Neuronal stem cell (in vitro differentiated cells): ENCODE results near the gene GLIS1.

Source experiments
- DNase-seq: peaks from one replicate; pipeline ENCODE4 v3.0.0-alpha.2; 2013; ENCODE audit warnings: low spot score
- H2AFZ ChIP-seq: one replicate; pipeline ENCODE4 v1.6.1; 2013; ENCODE audit warnings: mild to moderate bottlenecking, low read length, inconsistent platforms
- H2AK5ac ChIP-seq: 2 replicates; pipeline ENCODE4 v1.6.1; 2013; ENCODE audit warnings: low read depth, mild to moderate bottlenecking, inconsistent platforms, low read length, moderate library complexity, mixed read lengths
- H2BK120ac ChIP-seq: 2 replicates; pipeline ENCODE4 v1.6.1; 2013; ENCODE audit warnings: low read depth, mild to moderate bottlenecking, inconsistent platforms, low read length, moderate library complexity, mixed read lengths
- H2BK12ac ChIP-seq: one replicate; pipeline ENCODE4 v1.6.1; 2013; ENCODE audit warnings: low read length, inconsistent platforms
- H2BK15ac ChIP-seq: 2 replicates; pipeline ENCODE4 v1.6.1; 2013; ENCODE audit warnings: mild to moderate bottlenecking, low read length, inconsistent platforms, mixed read lengths
- H2BK5ac ChIP-seq: one replicate; pipeline ENCODE4 v1.6.1; 2013; ENCODE audit warnings: inconsistent platforms, mild to moderate bottlenecking, low read length, moderate library complexity
- H3K14ac ChIP-seq: one replicate; pipeline ENCODE4 v1.6.1; 2013; ENCODE audit warnings: low read length, inconsistent platforms
- H3K18ac ChIP-seq: 2 replicates; pipeline ENCODE4 v1.6.1; 2013; ENCODE audit warnings: low read length, inconsistent platforms
- H3K23ac ChIP-seq: 2 replicates; pipeline ENCODE4 v1.6.1; 2013; ENCODE audit warnings: low read depth, mild to moderate bottlenecking, mixed read lengths, low read length, inconsistent platforms; ENCODE audit not compliant: poor library complexity
- H3K27ac ChIP-seq: replicated peaks from 3 replicates; pipeline ENCODE4 v1.5.1; 2013; ENCODE audit warnings: low read length, inconsistent platforms
- H3K27me3 ChIP-seq, 3 experiments: 2 replicates each; pipeline ENCODE4 v1.6.1; 2013; ENCODE audit warnings: low read length in 3 of 3, mild to moderate bottlenecking in 2 of 3, inconsistent platforms in 1 of 3, low read depth in 1 of 3, mixed read lengths in 1 of 3, moderate library complexity in 1 of 3; ENCODE audit not compliant: control insufficient read depth in 3 of 3, insufficient read depth in 3 of 3
- H3K36me3 ChIP-seq, 2 donors: replicated peaks in 1 of 2; 2 replicates each; pipeline ENCODE4 v1.6.1; 2013; ENCODE audit warnings: low read length in 2 of 2; ENCODE audit not compliant: control insufficient read depth in 2 of 2, insufficient read depth in 2 of 2
- H3K4ac ChIP-seq: 2 replicates; pipeline ENCODE4 v1.6.1; 2013; ENCODE audit warnings: inconsistent platforms, mild to moderate bottlenecking, low read length, moderate library complexity
- H3K4me1 ChIP-seq, 2 donors: 1 replicate in 1 of 2; 2 replicates in 1 of 2; pipeline ENCODE4 v1.6.1; 2013; ENCODE audit warnings: low read length in 2 of 2, low read depth in 1 of 2; ENCODE audit not compliant: control insufficient read depth in 2 of 2, insufficient read depth in 1 of 2
- H3K4me2 ChIP-seq: one replicate; pipeline ENCODE4 v1.6.1; 2013; ENCODE audit warnings: mild to moderate bottlenecking, low read length, inconsistent platforms; ENCODE audit not compliant: insufficient read depth, poor library complexity, severe bottlenecking
- H3K4me3 ChIP-seq, 2 donors: 2 replicates each; pipeline ENCODE4 v1.5.1; 2013; ENCODE audit warnings: low read length in 2 of 2, mild to moderate bottlenecking in 2 of 2, inconsistent platforms in 1 of 2, moderate library complexity in 1 of 2
- H3K79me1 ChIP-seq: one replicate; pipeline ENCODE4 v1.6.1; 2013; ENCODE audit warnings: low read depth, mild to moderate bottlenecking, inconsistent platforms, low read length, moderate library complexity
- H3K9ac ChIP-seq: one replicate; pipeline ENCODE4 v1.6.1; 2013; ENCODE audit warnings: mild to moderate bottlenecking, low read depth, low read length, inconsistent platforms; ENCODE audit not compliant: poor library complexity
- H3K9me3 ChIP-seq, 2 donors: replicated peaks in 1 of 2; 2 replicates each; pipeline versions ENCODE3 to v1.6.1; 2013; ENCODE audit warnings: low read length in 2 of 2, mild to moderate bottlenecking in 2 of 2, inconsistent platforms in 1 of 2, low read depth in 1 of 2, mixed read lengths in 1 of 2, moderate library complexity in 1 of 2; ENCODE audit not compliant: control insufficient read depth in 2 of 2, insufficient read depth in 1 of 2
- H4K8ac ChIP-seq: one replicate; pipeline ENCODE4 v1.6.1; 2013; ENCODE audit warnings: low read depth, mild to moderate bottlenecking, inconsistent platforms, low read length, moderate library complexity
- H4K91ac ChIP-seq: one replicate; pipeline ENCODE4 v1.6.1; 2013; ENCODE audit warnings: low read length, low read depth, mild to moderate bottlenecking, inconsistent platforms; ENCODE audit not compliant: poor library complexity
- WGBS, 2 donors: extraction: QIAGEN DNeasy Blood & Tissue Kit; methylation state at CpG; one replicate each; pipeline ENCODE4 v1.1.7; 2013; ENCODE audit warnings: missing lambda C conversion rate in 2 of 2, mixed read lengths in 1 of 2; ENCODE audit not compliant: insufficient read length in 2 of 2, insufficient replicate concordance in 1 of 2; ENCODE audit errors: extremely low coverage in 2 of 2; 5-methylcytosine and 5-hydroxymethylcytosine counted together

The GLIS1 gene

DNA sequence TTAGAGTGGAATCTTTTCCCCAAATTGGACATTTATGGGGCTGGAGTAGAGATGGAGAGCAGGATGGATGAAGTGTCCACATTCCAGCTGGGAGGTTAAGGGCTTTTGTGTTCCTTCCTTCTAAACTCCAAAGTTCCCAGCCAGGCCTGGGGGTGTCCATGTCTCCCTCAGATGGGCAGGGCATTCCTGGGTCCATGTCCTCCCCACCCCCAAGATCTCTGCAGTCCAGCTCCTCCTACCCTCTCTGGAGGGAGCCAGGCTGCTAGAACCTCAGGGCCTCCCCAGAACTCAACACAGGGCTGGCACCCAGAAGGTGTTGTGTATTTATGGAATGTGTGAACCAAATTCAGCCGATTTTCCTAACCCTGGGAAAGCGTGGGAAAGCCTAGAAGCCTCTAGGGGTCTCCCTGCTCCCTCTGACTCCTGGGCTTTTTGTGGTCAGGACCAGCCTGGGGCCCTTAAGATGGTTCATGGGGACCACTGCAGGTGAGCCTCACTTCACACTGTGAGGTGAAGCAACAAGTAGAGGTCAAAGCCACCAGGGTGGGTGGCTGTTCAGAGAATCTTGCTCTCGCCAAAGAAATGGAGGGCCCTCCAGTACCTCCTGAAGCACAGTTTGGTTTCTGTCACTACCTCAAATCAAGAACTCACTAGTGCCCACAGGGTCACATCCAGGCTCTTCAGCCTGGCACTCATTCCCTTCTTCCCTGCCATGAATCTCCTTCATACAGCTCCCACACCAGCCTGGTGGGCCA is 54.8 kb downstream of the GLIS1 start:
- Histone ChIP-seq H3K27me3 (peaks cover 0 to 76% (median 0%) of the 10 kb centered on the region in 3 experiments), H3K4me3 (no peak overlapping the region), H3K14ac (no peak overlapping the region), H3K79me1 (no peaks in the 10 kb centered on the region), H3K18ac (peak overlapping the region; percentile 74), H3K9me3 (no peaks in the 10 kb centered on the region), H3K36me3 (no peaks in the 10 kb centered on the region), H2BK12ac (peak overlapping the region; percentile 48), H3K27ac (no peak overlapping the region), H3K4me1 (peaks cover 0 to 18% of the 10 kb centered on the region in 2 donors), H4K8ac (no peak overlapping the region), H2BK5ac (no peak overlapping the region), H2AK5ac (peak overlapping the region; percentile 57), H3K4ac (no peak overlapping the region), H3K23ac (no peak overlapping the region), H4K91ac (no peak overlapping the region), H3K9ac (no peak overlapping the region), H2BK15ac (no peak overlapping the region), H3K4me2 (no peak overlapping the region), H2BK120ac (no peak overlapping the region), H2AFZ (no peak overlapping the region)
- no CpG with 5 or more reads among the region's 3 CpGs for whole genome bisulfite sequencing, 2 donors
- no peak for DNase-seq

DNA sequence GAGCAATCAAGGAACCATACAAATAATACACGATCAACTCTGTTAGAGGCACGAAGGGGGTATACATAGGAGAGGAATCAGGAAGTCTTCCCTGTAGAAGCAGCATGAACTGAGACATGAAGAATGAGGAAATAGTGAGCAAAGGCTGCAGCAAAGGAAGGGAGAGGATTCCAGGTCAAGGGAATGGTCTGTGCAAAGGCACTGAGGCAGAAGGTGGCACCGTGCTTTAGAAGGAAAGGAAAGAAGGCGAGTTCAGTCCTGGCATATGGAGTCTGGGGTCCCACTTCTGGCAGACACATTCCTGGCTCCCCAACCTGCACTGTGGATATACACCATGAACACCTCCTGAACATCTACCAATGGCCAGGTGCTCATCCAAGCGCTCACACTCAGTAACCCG is 56.1 kb downstream of the GLIS1 start:
- Histone ChIP-seq H3K36me3 (no peaks in the 10 kb centered on the region), H3K23ac (no peak overlapping the region), H3K27ac (no peak overlapping the region), H3K9me3 (no peaks in the 10 kb centered on the region), H2AK5ac (no peak overlapping the region), H3K4me3 (no peak overlapping the region), H3K4me2 (no peak overlapping the region), H2BK12ac (no peak overlapping the region), H2AFZ (no peak overlapping the region), H3K9ac (no peak overlapping the region), H4K91ac (no peak overlapping the region), H4K8ac (no peak overlapping the region), H2BK120ac (no peak overlapping the region), H3K27me3 (peaks cover 0 to 78% (median 0%) of the 10 kb centered on the region in 3 experiments), H3K4ac (no peak overlapping the region), H3K79me1 (no peaks in the 10 kb centered on the region), H3K4me1 (peaks cover 0 to 18% of the 10 kb centered on the region in 2 donors), H3K14ac (no peak overlapping the region), H2BK5ac (no peak overlapping the region), H2BK15ac (no peak overlapping the region), H3K18ac (no peak overlapping the region)
- WGBS, 2 donors: no CpG with 5 or more reads among the region's 6 CpGs
- no peak for DNase-seq

DNA sequence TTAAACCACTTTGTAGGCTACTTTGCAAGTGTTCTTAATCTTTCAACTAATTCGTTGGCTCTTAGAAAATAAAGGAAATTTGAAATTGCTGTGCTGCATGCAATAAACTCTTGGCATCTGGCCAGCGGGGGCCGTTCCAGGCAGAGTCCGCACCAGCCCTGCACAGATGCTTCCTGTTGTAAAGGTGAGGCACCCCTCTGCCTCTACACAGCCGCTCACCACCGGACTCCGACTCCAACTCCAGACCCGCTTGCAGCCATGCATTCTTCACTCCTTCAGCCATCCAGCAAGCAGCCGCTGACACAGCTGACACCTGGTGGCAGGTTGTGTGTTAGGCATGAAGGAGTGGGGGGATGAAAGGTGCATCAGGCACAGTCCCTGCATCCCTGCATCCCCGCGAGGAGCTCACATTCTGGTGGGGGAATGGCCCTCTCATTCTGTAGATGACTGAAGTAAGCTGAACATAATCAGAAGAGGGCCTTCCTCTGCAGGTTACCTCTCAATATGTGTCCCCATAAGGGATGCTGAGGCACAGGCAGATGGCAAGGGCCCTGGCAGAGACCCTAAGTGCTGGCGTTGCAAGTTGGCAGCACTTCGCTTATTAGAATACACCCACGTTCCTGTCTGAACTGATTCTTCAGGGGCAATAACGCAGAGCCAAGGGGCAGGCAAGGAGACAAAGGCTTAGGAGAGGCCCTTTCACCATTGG is 56.8 kb downstream of the GLIS1 start:
- no CpG with 5 or more reads among the region's 15 CpGs for WGBS, 2 donors
- H3K4me3 ChIP-seq: no peak overlapping the region

DNA sequence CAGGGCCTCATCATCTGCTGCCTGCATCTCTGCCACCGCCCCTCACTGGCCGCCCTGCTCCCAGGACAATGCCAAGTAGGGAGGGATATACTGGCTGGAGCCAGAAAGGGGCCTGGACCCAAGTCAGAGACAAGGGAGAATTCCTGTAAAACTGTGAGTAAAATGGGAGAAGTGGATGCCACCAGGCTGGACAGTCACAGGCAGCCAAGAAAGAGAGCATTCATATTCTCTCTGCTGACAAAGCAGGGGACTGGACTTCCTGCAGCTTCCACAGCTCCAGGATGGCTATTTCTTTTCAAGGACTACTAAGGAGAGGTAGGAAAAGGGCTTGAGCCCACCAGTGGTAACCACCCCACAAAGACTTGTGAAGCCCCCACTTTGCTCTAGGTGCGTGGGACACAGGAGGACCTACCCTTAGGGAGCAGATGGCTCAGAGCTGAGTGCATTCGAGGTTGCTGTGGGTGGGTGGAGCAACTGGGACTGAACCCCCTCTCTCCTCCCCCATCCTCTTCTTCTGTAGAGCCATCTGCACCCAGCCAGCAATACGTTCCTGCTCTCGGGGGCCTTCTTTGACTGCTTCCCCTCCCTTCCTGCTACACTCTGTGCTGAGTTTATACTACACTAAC is 57.5 kb downstream of the GLIS1 start:
- no peaks in the 10 kb centered on the region for H3K9me3 ChIP-seq
- no peak overlapping the region for H4K91ac ChIP-seq
- no peak overlapping the region for H2AFZ ChIP-seq
- H3K27ac ChIP-seq: no peak overlapping the region
- DNase-seq: no peak
- H2BK15ac ChIP-seq: no peak overlapping the region
- H3K27me3 ChIP-seq: peaks cover 0 to 85% (median 0%) of the 10 kb centered on the region in 3 experiments
- no peak overlapping the region for H3K4me3 ChIP-seq
- H3K9ac ChIP-seq: no peak overlapping the region
- H2BK120ac ChIP-seq: no peak overlapping the region
- H3K23ac ChIP-seq: no peak overlapping the region
- peaks cover 0 to 16% of the 10 kb centered on the region in 2 donors for H3K4me1 ChIP-seq
- H2AK5ac ChIP-seq: no peak overlapping the region
- H3K14ac ChIP-seq: peak overlapping the region; percentile 11
- no CpG with 5 or more reads among the region's 6 CpGs for WGBS, 2 donors
- no peak overlapping the region for H3K18ac ChIP-seq
- no peak overlapping the region for H2BK12ac ChIP-seq
- H3K79me1 ChIP-seq: no peaks in the 10 kb centered on the region
- H3K4ac ChIP-seq: no peak overlapping the region
- no peak overlapping the region for H3K4me2 ChIP-seq
- no peak overlapping the region for H4K8ac ChIP-seq
- no peaks in the 10 kb centered on the region for H3K36me3 ChIP-seq
- H2BK5ac ChIP-seq: no peak overlapping the region

More for the DNA sequence above, 56.8 kb downstream of the GLIS1 start:
- H2BK120ac ChIP-seq: no peak overlapping the region
- H2AFZ ChIP-seq: no peak overlapping the region
- H3K4me2 ChIP-seq: no peak overlapping the region
- peak; percentile 51 for DNase-seq
- H3K4me1 ChIP-seq: peaks cover 0 to 18% of the 10 kb centered on the region in 2 donors
- H3K14ac ChIP-seq: no peak overlapping the region
- peaks cover 0 to 81% (median 0%) of the 10 kb centered on the region in 3 experiments for H3K27me3 ChIP-seq
- H2BK12ac ChIP-seq: no peak overlapping the region
- no peak overlapping the region for H4K91ac ChIP-seq
- no peak overlapping the region for H3K9ac ChIP-seq
- no peaks in the 10 kb centered on the region for H3K36me3 ChIP-seq
- H3K9me3 ChIP-seq: no peaks in the 10 kb centered on the region
- H2BK15ac ChIP-seq: no peak overlapping the region
- no peak overlapping the region for H3K27ac ChIP-seq
- H3K23ac ChIP-seq: no peak overlapping the region
- no peaks in the 10 kb centered on the region for H3K79me1 ChIP-seq
- no peak overlapping the region for H3K4ac ChIP-seq
- H3K18ac ChIP-seq: no peak overlapping the region
- no peak overlapping the region for H4K8ac ChIP-seq
- no peak overlapping the region for H2BK5ac ChIP-seq
- H2AK5ac ChIP-seq: no peak overlapping the region
